GM21825 (cell line): ENCODE measurements around the gene CPXM2.

Experiments
- ATAC-seq: cut with Tn5 transposase; IDR thresholded peaks from one replicate; pipeline ENCODE4 v1.9.1; 2021; ENCODE audit warnings: mild to moderate bottlenecking, moderate library complexity; ENCODE audit not compliant: unreplicated experiment

The CPXM2 gene

DNA sequence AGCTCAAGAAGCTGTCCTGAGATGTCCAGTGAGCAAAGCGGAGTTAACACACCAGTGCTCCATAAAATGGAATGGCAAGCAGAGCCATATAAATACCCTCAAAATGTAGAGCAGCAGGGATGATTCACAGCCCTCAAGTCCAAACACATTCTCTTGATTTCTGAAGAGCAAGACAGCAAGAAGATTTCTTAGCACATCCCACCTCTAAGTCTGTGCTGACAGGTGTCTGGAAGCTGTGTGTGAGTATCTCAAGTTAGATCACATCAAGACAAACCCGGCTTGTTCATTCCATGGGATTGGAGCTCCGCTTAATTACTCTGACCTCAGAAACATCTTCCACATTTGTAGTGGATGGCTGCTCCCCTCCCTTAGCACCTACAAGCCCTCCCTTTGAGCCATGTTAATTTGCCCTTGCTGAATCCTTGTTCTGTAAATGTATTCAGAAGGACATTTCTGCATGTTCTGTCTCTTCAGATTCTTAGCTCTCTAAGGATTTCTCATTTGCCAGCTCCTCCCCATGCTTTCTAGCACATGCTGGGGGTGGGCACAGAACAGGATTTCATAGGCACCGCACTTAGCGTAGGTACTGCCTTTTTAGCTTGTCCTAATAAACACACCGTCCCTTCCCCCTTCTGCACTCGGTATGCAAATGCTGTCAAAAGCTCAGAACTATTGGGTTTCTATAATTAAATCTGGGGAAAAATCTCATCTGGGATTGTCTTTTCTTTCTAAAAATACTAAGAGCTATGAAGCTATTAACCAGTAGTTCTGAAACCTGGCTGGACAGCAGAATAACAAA, 112.7 kb downstream of the CPXM2 start:
- no peak for ATAC-seq

DNA sequence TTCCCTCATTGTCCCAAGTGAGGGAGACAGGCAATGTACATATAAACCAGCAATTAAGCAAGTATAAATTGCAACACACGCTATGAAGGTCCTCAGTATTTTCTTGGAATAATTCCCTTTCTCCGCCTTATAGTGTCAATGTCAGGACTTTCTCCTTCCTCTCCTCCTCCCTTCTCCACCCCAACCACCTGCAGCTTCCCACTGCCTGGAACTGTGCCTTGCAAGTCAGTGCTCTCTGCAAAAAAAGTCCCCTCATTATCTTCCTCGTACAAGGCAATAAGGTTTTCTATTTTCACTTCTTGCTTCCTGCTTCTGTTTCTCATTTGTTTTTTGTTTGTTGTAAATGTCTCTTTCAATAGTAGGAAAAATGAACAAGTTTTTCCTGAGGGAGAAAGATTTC, 113.7 kb downstream of the CPXM2 start:
- ATAC-seq: no peak

GRCh38 chr10:123774132-123774742, 117.4 kb downstream of the CPXM2 start:
- no peak for ATAC-seq

GRCh38 chr10:123772645-123773508, 118.7 kb downstream of the CPXM2 start:
- no peak for ATAC-seq

- ATAC-seq: no peak
These were observed 119.5 kb downstream of the CPXM2 start for GRCh38 chr10:123771877-123772644.

DNA sequence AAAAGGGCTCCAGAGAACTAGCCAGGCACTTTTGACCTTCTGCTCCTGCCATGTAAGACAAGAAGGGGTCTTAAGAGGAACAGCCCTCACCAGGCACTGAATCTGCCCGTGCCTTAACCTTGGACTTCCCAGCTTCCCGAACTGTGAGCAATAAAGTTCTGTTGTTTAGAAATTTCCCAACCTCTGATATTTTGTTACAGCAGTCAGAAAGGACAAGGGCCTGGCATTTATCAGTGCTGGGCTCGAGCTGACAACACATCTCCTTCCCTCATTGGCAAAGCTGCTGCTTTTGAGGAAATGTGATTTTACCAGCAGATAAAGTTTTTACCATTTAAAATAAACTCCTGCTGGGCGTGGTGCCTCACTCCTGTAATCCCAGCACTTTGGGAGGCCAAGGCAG, 122.0 kb downstream of the CPXM2 start:
- no peak for ATAC-seq

DNA sequence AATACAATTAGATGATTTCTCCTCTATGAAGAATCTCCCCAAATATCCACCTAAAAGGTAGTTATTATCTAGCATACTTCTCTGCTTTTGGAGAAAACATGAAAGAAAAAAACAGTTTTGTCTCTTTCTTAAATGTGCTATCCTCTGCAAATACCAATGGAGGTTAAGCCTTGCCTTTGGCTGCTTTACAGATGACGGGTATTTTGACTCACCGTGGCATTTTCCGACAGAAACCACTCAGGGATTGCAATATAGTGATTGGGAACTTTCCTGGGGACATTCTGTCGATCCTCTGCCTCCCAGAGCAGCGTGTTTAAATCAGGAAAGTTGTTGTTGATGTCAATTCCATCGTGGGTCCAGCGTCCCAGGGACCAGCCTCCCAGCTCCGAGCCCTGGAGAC, 124.8 kb downstream of the CPXM2 start:
- no peak for ATAC-seq

GRCh38 chr10:123766012-123766411, 125.6 kb downstream of the CPXM2 start:
- ATAC-seq: no peak

- no peak for ATAC-seq
These were observed 129.9 kb downstream of the CPXM2 start for GRCh38 chr10:123761666-123762230.

GRCh38 chr10:123761038-123761428, 130.6 kb downstream of the CPXM2 start:
- no peak for ATAC-seq

DNA sequence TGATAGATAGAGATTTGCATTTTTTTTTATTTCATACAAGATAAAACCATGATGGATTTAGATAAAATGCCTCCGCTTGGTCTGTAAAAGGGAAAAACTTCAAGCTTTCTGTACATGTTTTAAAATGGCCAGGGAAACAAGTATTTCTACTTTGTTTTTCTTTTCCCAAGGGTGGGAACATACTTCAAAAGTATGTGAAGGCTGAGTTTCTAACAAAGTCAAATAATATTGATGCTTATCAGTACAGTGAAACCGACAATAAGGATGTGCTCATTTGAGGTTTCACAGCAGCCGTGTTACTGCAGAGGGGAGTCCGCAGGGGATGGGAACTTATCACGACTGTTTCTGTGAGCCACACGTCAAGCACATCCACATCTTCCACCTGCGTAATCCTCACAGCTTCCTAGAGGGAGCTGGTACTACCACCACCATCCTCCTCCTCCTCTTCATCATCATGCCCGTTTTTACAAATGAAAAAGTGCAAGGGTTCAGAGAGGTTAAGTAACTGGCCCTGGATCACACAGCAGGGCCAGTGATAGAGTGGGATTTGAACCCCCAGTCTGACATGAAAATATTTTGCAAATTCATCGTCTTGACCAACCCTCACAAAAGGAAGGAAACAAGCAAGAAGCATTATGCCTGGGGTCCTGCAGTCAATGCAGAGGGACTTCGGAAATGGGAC, 131.1 kb downstream of the CPXM2 start:
- no peak for ATAC-seq

DNA sequence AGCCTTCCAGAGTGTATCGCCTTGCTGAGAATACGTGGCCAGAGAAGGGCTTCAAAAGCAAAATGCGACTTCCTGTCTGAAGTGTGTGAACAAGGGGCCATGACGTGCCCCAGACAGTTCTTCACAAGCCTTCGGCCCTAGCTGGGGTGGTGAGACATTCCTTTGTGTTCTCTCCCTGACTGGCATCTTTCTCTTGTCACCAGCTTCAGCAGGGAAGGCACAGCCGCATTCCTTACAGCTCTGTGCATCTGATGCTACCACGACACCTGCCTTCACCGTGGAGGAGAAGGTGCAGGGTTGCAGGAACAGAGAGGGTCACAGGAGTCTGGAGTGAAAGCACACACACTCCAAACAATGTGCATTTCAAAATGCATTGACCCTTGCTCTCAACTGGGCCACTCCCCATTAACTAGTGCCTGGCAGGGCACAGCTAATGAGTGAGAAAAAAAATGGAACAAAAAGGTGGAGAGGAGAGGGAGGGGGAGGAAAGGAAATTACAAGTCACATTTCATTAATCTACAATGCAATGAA, 132.0 kb downstream of the CPXM2 start:
- ATAC-seq: no peak

DNA sequence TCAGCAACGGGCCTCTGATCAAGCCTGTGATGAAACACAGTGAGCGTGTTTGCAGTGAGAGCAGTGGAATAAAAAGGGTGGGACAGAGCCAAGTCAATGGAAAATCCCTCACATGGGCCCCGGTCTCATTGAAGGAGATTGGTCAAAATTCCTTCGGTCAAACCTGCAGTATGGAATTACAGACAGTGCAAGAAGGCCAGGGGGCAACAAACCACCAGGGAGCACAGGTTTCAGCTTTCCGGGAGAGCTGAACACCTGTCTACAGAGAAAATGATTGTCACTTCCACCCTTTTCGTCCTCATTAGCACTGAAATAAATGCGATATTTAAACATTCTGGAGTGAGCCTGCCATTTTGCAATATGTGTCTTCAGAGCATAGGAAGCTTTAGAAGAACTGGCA, 132.6 kb downstream of the CPXM2 start:
- ATAC-seq: no peak

- no peak for ATAC-seq
These were observed 133.8 kb downstream of the CPXM2 start for GRCh38 chr10:123757853-123758252.

DNA sequence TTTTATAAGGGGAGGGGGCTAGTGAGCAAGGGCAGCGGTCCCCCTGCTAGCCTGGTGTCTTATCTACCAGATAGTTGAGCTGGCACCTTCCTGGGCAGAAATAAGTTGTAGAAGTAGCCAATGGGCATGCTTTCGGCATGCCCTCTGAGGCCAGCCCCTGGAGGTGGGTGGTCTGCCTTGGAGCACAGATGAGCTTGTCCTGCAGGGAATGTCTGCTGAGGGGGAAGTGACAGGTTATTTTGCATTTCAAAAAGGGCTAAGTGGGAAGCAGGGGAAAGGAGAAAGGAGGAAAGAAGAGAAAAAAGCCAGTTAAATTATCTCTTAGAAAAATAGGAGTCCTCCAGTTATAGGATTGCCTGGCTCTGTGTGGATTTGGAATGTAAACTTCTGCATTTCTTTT, 136.5 kb downstream of the CPXM2 start:
- no peak for ATAC-seq

DNA sequence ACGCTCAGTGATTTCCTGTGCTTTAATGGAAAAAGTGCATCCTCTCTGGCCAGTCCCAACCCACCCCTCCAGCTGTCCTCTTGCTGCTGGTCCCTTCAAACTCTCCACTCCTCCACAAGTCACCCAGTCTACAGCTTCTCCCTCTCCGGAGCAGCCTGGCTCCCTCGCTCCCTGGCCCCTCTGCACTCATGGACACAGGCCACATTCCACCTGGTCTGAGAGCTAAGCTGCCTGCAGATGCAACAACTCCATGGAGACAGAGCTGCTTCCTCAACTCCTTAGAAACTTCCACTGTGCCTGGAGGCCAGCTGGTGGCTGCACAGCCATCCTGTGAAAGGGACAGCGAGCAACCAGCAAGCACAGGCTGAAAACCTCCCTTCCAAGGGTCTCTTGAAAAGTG, 137.5 kb downstream of the CPXM2 start:
- ATAC-seq: no peak

- ATAC-seq: no peak
These were observed 140.1 kb downstream of the CPXM2 start for GRCh38 chr10:123751342-123752134.

- ATAC-seq: no peak
These were observed 140.7 kb downstream of the CPXM2 start for GRCh38 chr10:123750901-123751300.

- ATAC-seq: no peak
These were observed 142.9 kb downstream of the CPXM2 start for GRCh38 chr10:123748711-123749110.
